ENCODE measurements around the gene DYNC1LI2.
"Not testable (repeated sequence)": the region's sequence is repeated elsewhere in the genome, so short reads cannot be mapped to it uniquely, and the experiment has no call there.

The DYNC1LI2 gene

DNA sequence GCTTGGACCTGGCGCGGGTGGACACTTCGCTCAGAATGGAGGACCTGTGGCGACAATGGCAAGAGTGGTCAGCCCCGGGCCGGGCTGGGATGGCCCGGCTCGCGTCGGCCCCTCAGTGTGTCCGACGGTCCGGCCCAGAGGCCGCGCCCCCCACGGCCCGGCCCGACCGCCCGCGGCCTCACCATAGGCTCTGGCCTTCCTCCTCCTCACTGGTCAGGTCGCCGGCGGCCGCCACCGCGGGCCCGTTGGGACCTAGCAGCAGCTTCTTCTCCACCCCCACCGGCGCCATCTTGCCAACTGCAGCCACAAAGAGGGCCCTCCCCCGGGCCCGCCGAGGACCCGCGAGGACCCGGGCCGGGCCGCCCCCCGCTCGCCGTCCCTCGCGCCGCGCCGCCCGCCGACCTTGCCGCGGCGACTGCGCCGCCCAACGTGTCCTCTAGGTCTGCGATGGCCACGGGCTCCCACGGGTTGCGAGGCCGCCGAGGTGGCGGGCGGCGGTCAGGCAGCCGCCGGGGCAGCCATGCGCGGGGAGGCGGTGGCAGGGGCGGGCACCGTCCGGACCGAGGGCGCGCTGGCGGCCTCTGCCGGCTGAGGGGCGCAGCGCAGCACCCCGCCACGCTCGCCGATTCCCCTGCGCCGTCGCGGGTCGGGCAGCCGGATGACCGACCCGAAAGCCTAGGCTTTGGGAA is at the start of gene DYNC1LI2:
Gene DYNC1LI2 (minus strand): TSS at position 307 of the 689 bp plus-strand sequence. CDS start 18 bp downstream, at position 289.
- DNase-seq (ENCODE audit: low read depth in 2 of 3, low spot score in 1 of 3): peak; percentile 57 to 75 (median 67)

DNA sequence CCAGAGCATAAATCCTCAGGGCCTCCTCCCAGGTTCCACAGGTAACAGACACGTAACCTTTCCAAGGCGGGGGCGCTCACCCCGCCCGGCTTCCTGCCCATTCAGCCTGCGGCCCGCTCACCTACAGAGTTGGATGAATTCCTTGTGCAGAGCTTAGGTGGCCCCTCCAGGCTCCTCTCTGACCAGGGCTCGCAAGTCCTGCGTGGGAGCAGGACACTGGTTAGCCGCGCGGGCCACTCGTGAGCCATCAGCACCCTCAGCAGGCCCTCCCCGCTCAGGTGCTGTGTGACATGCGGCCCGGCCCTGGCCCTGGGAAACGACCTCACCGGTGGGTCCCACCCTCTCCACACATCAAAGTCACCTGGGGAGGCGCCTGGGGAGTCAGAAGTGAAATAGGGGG is 49.4 kb upstream of the DYNC1LI2 start:
- DNase-seq (ENCODE audit: low read depth in 2 of 3, low spot score in 1 of 3): no peak

DNA sequence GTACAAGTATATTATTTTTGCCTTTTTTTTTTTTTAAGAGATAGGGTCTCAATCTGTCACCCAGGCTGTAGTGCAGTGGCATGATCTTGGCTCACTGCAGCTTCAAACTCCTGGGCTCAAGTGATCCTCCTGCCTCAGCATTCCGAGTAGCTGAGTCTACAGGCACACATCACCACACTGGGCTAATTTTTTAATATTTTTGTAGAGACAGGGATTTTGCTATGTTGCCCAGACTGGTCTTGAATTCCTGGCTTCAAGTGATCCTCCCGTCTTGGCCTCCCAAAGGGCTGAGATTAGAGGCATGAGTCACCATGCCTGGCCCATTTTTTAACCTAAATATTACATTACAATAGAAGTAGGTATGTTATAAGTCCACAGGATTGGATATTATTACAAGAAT is 46.8 kb upstream of the DYNC1LI2 start:
- no peak for DNase-seq (ENCODE audit: low read depth in 2 of 3, low spot score in 1 of 3)

DNA sequence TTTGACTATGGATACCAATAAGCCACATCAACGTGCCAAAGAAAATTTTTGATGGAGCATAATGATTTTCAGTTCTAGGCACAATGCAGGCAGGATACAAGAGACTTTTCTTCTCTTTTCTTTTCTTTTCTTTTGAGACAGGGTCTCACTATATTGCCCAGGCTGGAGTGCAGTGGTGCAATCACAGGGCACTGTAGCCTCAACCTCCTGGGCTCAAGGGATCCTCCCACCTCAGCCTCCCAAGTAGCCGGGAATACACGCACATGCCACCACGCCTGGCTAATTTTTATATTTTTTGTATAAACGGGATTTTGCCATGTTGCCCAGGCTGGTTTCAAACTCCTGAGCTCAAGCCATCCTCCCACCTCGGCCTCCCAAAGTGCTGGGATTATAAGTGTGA is 42.6 kb upstream of the DYNC1LI2 start:
- DNase-seq (ENCODE audit: low read depth in 2 of 3, low spot score in 1 of 3): not testable (repeated sequence)

DNA sequence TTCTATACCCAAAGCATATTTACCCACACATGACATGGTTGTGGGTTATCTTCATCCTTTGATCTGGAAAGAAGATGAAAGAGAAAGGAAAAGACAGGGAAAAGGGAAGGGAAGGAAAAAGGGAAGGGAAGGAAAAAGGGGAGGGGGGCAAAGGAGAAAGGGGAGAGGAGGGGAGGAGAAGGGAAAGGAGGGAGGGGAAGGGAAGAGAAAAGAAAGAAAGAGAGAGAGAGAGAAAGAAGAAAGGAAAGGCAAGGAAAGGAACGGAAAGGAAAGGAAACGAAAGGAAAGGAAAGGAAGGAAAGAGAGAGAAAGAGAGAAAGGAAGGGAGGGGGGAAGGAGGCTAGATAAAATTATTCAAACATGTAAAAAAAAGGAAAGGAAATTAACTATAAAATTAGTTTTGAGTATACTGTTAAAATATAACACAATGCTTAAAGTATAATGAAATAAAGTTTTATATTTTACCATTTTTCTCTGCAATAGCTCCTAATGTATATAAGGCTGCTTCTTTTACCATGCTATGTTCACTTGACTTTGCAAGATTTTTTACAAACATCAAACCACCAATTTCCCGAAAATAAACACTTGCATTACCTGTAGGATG is 38.8 kb upstream of the DYNC1LI2 start:
- no peak for DNase-seq (ENCODE audit: low read depth in 2 of 3, low spot score in 1 of 3)

DNA sequence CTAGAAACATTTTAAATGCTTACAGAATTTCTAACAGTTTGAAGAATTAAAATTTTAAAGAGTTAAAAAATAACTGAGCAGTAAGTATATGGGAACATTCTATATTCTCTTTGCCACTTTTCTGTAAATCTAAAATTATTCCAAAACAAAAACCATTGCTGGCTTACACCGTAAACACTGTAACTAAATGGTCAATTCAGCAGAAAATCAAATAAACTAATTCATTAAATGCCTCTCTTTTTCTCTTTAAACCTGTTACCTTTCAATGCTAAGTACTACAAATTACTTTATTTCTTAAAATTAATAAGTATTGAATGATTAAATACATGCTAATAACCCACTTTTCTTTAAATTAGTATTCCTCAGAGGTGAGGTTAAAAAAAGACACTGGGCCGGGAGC is 36.0 kb upstream of the DYNC1LI2 start:
- DNase-seq (ENCODE audit: low read depth in 2 of 3, low spot score in 1 of 3): no peak

DNA sequence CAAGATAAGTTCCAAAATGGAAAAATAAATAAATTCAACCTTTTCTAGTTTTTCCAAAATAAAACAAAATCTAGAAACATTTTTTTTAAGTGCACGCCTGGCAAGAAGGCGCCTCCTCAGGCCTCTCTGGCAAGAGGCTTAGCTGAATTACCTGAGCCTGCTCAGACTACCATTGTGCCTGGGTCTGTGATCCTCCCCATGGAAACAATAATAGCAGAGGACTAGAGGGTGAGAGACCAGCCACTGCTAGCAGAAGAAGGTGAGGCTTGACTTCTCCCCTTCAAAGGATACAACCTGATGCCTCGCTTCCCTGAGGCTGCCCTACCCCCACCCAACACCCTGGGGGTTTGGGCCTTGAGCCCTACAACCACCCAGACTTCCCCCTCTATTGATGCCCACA is 35.1 kb upstream of the DYNC1LI2 start:
- DNase-seq (ENCODE audit: low read depth in 2 of 3, low spot score in 1 of 3): no peak

DNA sequence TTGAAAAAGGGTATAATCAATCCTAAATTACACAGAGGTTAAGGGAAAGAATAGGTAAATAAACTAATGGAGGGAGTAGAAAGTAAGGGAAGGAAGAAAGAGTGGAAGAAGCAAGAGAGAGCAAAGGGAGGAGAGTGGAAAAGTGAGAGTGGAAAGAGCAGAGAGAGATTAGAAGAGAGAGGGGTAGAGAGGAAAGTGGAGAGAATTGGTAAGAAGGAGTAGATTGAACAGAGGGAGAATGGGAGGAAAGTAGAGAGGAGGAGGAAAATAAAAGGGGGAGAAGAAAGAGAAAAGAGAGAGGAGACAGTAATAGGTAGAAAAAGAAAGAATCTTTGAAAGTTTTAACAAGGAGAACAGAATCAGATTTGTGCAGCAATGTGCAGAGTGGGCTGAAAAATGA is 25.0 kb upstream of the DYNC1LI2 start:
- DNase-seq (ENCODE audit: low read depth in 2 of 3, low spot score in 1 of 3): no peak

DNA sequence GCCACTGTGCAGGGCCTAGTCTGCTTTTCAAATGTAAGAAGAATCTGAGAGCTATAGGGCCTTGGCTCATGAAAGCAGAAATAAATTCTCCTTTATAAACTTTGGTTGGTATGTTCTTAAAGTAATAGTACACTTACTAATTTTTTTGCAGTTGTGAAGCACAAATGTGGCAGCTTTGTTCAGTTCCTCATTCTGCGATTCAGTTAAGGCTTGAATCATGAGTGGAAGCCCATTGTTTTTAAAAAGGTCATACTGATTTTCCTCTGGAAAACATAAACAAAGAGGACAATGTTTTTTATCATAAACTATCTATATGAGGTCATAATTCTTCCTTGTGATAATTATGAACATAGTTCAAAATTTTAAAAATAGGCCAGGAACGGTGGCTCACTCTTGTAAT is 23.6 kb upstream of the DYNC1LI2 start:
- DNase-seq (ENCODE audit: low read depth in 2 of 3, low spot score in 1 of 3): no peak

DNA sequence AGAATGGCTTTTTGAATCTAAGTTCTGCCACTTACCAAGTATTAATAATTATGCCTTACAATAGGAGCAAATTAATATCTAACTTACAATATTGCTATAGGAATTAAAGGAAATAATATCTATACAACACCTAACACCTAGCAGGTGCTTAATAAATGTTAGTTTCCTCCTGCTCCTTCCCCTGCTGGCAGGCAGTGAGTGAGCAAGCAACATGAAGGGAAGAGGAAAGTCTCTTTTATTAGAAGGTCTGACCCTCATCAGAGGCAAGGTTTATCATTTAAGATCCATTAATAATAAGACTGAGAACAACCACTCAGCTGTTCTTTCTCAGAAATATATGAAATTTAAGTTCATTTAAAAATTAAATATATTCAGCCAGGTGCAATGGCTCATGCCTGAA is 6.7 kb upstream of the DYNC1LI2 start:
- no peak for DNase-seq (ENCODE audit: low read depth in 2 of 3, low spot score in 1 of 3)

DNA sequence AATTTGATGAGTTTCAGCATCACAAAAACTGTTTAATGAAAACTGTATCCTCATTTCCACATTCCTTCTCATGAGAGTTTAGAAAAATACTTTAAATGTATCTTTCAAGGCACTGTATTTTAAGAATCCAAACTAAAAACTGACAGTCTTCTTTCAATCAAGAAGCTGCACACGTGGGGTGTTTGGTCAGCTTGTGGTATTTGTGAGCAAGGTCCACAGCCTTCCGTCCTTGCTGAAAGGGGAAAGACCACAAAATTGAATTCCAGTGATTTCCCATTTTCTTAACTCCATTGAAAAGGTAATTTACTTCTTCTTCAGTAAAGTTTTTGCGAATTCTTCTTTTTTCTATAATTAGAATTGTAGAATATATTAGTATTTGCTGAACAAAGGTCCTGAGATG is 3.4 kb upstream of the DYNC1LI2 start:
- no peak for DNase-seq (ENCODE audit: low read depth in 2 of 3, low spot score in 1 of 3)

DNA sequence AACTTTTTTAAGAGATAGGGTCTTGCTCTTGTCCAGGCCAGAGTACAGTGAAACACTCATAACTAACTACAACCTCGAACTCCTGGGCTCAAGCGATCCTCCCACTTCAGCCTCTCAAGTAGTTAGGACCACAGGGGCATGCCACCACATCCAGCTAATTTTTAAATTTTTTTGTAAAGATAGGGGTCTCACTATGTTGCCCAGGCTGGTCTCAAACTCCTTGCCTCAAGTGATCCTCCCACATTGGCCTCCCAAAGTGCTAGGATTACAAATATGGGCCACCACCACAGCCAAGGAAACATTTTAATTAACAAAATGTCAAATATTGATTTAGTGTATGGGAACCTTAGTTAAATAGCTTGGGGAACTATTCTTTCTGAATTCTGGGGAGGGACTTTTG is 2.8 kb upstream of the DYNC1LI2 start:
- DNase-seq (ENCODE audit: low read depth in 2 of 3, low spot score in 1 of 3): no peak

DNA sequence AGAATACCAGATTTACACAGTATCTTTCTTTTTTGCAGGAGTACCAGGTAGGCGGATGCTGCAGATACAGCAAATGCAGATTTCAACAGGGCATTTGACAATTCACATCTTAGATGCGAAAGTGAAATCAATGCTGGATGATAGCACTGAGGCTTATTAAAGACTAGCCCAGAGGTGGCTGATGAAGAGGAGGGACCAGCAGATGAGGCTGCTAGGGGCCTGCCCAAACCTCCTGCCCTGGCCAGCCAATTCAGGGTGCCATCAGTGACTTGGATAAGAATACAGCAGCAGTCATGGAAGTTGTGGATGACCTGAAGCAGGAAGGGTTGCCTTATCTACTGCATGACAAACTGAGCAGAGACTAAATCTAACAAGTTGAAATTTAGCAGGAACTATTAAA is 1.5 kb upstream of the DYNC1LI2 start:
- DNase-seq (ENCODE audit: low read depth in 2 of 3, low spot score in 1 of 3): no peak

DNA sequence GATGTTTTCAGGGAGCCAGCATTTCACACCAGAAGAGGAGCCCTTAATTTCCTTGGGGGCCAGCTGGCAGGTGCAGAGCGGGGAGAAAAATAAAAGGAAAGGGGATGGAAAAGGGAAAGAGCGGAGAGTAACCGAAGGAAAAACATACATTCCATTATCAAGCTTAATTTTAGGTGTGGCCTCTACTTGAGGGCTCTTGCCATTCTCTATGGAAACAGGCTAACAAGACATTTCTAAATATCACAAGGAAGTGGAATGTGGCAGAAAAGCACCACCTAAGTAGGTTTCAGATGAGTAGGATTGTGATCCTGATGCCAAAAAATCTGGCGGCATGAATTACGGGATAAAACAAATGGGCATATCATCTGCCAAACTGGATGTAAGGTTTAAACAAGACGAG is 970 bp upstream of the DYNC1LI2 start:
- no peak for DNase-seq (ENCODE audit: low read depth in 2 of 3, low spot score in 1 of 3)

DNA sequence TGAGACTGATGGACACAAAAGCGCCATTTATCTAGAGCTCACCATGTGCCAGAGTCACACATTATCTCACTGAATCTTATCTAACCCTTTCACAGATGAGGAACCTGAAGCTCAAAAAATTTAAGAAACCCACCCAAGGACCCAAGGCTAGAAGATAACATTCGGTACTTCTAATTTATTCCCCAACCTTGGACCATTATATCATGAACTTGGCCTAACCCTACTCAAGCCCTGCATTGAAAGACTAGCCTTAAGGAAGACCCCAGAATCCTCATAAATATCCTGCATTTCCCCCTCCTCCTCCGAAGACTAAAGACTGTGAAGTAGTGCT is 548 bp upstream of the DYNC1LI2 start:
- no peak for DNase-seq (ENCODE audit: low read depth in 2 of 3, low spot score in 1 of 3)

DNA sequence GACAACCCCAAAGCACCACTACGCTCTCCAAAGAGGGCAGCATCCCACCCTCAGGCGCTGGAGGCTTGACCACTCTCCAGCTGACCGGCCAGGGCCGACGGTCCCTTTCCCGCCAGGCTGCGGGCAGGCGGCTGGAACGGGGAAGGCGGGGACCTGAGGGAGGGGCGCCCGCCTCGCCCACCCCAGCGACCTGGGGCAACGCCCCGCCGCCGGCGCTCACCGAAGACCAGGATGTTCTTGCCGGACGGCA is 431 bp downstream of the DYNC1LI2 start:
- no peak for DNase-seq (ENCODE audit: low read depth in 2 of 3, low spot score in 1 of 3)

DNA sequence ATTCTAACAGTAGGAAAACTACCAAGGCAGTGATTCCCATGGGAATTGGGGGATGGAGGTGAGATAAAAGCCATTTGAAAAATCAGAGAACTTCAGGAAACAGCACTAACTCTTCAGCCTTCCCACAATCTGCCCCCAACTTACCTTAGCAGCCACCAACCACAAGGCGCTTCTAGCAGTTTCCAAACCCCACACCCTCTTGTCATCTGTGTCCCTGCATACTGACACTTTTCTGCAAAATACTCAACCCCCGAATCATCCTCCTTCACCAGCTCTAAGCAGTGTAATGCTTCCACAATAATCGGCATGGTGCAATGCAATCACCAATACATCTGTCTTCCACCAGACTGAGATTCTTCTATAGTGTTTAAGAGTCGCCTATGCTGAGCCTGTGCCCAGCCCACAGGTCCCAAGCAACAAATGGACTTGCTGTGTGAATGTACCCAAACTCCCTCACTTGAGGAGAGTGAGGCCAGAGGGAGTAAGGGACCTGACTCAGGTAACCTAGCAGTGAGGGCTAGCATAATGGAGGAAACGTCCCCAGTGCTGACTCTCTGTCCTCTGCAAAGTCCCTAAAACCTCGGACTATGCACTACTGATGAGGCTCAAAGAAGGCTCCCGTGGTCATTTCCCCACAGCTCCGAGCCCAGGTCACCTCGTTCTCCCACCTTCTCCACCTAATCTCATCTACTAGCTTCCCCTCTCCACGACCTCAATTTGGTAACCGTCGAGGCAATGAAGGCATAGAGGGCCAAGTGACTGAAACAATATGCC is 943 bp downstream of the DYNC1LI2 start:
- DNase-seq (ENCODE audit: low read depth in 2 of 3, low spot score in 1 of 3): no peak

DNA sequence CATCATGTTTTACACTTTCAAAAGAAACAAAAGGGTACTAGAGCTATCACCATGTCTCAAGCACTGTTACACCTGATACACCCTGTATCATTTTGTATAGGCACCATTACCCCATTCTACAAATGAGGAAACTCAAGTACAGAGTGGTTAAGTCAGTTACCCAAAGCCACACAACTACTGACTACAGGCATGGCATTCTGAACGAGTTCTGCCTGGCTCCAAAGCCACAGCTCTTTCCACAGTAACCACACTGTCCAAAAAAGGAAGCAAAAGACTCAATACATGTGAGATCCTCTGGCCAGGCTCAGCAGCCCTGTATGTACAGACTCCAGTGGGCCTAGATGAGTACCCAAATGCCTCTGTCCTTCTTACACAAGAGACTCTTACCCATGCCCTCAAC is 4.7 kb downstream of the DYNC1LI2 start:
- no peak for DNase-seq (ENCODE audit: low read depth in 2 of 3, low spot score in 1 of 3)

DNA sequence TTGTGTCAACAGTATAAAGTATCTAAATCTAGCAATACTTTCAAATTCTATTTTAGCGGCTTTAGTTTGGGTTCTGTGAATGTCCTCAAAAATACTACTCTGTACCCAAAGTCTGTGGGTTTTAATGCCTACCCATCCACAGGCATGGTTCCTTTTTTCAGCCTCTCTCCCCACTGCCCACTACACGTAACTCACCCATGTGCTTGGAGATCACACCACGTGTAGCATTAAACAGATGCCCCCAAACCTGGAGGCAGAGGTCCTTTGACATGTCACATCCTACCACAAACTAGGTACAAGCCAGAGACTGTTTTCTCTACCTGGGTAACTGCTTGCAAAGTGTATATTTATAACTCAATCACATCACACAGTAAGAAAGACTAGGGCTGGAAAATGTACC is 5.4 kb downstream of the DYNC1LI2 start:
- DNase-seq (ENCODE audit: low read depth in 2 of 3, low spot score in 1 of 3): no peak

DNA sequence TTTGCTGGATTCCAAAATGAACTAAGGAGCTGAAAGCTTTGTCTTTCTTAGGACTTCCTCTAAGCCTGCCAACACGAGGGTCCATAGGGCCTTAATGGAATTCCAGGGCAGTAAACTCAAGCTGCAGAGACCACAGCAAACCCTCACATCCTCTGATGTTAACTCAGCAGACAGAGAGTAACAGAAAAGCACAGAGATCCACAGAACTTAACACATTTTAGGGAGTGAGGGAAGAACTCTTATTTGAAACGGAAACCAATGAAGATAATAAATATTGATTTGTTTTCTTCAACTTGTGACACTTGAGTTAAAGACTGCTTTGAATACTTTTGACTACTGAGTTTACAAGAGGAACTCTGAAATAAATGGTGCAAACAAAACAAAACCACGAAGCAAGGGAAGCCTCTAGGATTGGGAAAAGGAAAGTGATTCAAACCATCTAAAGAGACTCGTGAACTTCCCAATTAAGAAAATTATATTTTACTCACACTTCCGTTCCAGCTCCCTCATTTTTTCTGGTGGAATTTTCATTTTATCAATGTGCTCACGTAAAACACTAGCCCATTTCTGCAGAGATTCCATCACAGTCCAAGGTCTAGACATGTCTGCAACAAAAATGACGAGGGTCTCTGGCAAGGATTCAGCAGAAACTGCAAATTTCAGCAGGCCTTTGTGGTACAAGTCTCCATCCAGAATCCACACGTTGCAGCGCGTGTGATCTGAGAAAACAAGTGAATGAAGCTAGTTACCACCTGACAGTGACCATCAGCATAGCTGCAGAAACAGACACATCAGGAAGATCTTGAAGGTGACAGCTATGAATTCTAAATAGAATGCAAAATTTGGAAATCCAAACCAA is 9.2 kb downstream of the DYNC1LI2 start:
- no peak for DNase-seq (ENCODE audit: low read depth in 2 of 3, low spot score in 1 of 3)

DNA sequence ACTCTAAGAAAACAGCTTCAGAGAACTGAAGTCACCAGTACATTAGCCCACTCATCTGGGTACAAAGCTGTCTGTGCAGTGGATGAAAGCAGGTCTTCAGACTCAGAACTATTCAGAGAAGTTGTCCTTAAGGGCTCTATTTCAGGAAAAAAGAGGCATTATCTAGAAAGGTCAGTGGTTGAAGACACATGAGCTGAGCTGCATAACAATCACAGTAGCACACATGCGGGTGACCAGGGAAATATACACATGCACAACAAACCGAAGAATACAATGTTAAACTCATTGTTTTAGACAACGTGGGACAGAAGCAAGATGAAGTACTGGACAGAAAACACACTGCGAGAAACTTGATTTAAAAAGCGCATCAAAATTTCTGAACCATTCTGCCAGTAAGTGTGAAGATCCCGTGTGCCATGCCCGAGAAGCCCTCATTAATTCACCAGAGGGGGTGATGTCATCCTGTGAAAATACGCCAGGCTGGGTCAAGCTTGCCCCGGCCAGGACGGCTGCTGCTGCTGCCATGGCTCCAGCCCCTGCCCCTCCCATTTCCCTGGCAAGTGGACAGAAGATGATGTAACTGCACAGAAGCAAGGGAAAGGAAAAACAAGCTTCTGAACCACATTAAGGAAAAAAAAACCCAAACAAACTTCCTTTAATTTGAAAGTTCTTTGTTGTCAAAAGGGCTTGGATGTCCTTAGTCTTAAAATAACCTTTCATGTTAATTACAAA is 10.1 kb downstream of the DYNC1LI2 start:
- DNase-seq (ENCODE audit: low read depth in 2 of 3, low spot score in 1 of 3): no peak

Data from stimulated activated CD4-positive, alpha-beta T cell treated with anti-CD3 and anti-CD28 coated beads, Interleukin-12 subunit alpha, Interleukin-12 subunit beta, amount 100 ng/mL, for 48 hours (primary cell).